Occipital lobe (tissue), 2 donors: ENCODE data around the gene ZNF430. TPM values are rescaled to one million over a fixed set of nuclear protein-coding genes. Genes with fewer than 3 reads are reported as not detected.
"Not testable (repeated sequence)": the region's sequence is repeated elsewhere in the genome, so short reads cannot be mapped to it uniquely, and the experiment has no call there.

Source experiments
- DNase-seq: peaks from one replicate; lab custom pipeline; 2025; lab: John Stamatoyannopoulos, UW
- total RNA-seq: library from RNA; depleted of rRNA; stranded (reverse); fragments of >200 nt; gene quantifications from one replicate; pipeline ENCODE4 v1.2.3, GENCODE V29; 2014

The ZNF430 gene
- total RNA-seq, result 33.8 TPM

- DNase-seq, result peak; percentile 92
Observed at GRCh38 chr19:21020298-21021227, at the start of gene ZNF430. ZNF430 (plus strand) TSS chr19:21020657; CDS start chr19:21020801, 144 bp downstream.

- not testable (repeated sequence) for DNase-seq
Observed at GRCh38 chr19:20992788-20993187, 27.7 kb upstream of the ZNF430 start.

DNA sequence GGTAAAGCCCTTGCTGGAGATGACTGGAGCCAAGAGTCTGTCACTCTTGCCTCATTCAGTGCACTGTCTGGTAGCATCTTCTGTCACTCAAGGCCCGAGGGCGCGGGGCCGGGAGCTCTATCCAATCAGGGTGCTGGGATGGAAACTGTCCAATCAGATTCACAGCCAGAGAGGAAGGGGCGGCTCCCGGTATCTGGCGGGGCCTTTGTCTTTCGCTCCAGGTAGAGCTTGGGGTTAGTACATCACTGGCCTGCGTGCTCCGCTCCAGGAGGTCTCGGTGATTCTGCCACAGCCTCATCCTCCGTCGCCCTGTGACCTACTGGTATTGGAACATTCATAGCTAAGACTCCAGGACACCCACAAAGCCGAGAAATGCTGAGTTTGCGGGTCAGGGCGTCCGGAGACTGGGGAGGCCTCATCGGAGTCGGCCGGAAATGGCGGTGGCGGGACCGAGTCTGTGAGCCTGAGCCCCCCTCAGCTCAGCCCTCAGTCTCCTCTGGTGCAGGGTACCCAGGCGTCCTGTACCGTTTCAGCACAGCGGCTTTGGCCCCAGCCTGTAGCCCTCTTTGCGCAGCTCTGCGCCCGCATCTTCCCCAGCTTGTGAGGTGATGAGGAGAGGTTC is 20.6 kb upstream of the ZNF430 start:
- DNase-seq, result peak; percentile 83

GRCh38 chr19:21021238-21021637 is 781 bp downstream of the ZNF430 start:
- not testable (repeated sequence) for DNase-seq

DNA sequence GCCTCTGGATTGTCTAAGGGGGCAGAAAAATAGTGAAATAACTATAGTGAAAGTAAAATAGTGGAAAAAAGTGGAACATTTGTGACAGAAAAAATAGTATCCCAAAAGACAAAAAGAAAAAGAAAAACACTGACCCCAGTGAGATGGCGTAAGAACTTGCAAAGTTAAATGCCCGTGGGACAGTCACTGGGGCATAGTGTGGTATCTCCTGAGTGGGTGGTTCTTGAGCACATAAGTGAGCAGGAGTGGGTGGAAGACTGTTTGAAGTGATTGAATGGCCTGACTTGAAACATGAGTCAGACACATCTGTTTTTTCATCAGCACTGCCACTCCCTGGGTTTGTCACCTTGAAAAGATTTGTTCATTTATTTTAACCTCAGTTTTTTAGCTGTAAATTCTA is 2.5 kb downstream of the ZNF430 start:
- DNase-seq, result no peak

DNA sequence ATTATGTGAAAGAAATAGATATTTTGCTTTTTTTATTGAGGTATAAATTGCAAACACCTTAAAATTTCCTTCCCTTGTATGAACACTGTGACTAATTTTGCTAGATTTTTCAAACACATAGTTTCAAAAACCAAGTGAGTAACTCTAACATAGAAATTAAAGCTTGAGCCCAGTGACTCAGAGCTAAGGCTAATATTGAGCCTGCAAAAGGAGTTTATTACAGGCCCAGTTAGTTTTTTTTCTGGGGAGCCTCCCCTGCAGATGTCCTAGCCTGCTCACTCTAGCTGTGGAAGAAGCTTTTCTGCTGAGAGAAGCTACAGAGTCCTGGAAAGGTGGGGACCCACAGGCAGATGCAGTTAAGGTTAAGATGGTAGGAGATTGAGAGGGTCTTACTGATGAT is 3.4 kb downstream of the ZNF430 start:
- no peak for DNase-seq

- DNase-seq, result no peak
Observed at GRCh38 chr19:21028969-21029268, 8.5 kb downstream of the ZNF430 start.

GRCh38 chr19:21045028-21045427 is 24.6 kb downstream of the ZNF430 start:
- DNase-seq, result no peak

DNA sequence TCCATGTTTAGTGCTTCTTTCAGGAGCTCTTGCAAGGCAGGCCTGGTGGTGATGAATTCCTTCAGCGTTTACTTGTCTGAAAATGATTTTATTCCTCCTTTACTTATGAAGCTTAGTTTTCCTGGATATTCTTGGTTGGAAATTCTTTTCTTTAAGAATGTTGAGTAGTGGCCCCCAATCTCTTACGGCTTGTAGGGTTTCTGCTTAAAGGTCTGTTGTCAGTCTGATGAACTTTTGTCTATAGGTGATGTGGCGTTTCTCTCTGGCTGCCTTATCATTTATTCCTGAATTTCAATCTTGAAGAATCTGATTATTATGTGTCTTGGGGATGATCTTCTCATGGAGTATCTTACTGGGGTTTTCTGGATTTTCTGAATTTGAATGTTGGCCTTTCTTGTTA is 26.0 kb downstream of the ZNF430 start:
- DNase-seq, result no peak

- no peak for DNase-seq
Observed at GRCh38 chr19:21047716-21048115, 27.3 kb downstream of the ZNF430 start.

DNA sequence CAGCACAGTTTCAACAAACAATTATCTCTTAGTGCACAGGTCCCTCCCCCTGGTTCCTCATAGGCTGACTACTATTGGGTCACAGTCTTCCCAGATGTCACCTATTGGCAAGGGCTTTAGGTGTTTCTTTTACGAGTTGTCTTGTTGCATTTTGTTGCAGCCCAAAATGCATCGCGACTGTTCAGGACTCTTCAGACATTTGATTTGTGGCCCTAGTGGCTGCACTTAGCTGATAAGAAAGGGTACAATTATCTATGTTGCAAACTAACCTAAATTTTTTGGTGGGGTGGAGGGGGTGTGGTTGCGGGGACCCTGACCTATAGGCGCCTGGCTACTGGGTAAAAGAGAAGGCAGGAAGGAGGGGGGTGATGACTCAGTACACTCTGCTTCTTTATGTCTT is 32.4 kb downstream of the ZNF430 start:
- no peak for DNase-seq

DNA sequence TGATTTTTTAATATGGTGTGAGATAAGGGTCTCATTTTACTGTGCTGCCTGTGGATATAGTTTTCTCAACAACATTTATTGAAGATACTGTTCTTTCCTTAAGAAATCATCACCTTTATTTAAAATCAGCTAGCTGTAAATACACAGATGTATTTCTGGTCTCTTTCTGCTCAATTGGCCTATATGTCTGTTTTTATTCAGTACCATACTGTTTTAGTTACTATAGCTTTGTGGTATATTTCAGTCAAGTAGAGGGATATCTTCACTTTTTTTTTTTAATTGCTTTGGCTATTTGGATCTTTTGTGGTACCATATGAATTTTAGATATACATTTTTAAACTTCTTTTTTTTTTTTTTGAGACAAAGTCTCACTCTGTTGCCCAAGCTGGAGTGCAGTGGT is 44.9 kb downstream of the ZNF430 start:
- no peak for DNase-seq

GRCh38 chr19:21082011-21082975 is 61.8 kb downstream of the ZNF430 start, which contains the start of gene ZNF714:
ZNF714 (plus strand) TSS chr19:21082203; CDS start chr19:21098269, 16,066 bp downstream.
- DNase-seq, result peak; percentile 82

- no peak for DNase-seq
Observed at GRCh38 chr19:21084343-21084742, 63.9 kb downstream of the ZNF430 start.

- no peak for DNase-seq
Observed at GRCh38 chr19:21087871-21088270, 67.4 kb downstream of the ZNF430 start.

- DNase-seq, result no peak
Observed at GRCh38 chr19:21092109-21092508, 71.7 kb downstream of the ZNF430 start.

DNA sequence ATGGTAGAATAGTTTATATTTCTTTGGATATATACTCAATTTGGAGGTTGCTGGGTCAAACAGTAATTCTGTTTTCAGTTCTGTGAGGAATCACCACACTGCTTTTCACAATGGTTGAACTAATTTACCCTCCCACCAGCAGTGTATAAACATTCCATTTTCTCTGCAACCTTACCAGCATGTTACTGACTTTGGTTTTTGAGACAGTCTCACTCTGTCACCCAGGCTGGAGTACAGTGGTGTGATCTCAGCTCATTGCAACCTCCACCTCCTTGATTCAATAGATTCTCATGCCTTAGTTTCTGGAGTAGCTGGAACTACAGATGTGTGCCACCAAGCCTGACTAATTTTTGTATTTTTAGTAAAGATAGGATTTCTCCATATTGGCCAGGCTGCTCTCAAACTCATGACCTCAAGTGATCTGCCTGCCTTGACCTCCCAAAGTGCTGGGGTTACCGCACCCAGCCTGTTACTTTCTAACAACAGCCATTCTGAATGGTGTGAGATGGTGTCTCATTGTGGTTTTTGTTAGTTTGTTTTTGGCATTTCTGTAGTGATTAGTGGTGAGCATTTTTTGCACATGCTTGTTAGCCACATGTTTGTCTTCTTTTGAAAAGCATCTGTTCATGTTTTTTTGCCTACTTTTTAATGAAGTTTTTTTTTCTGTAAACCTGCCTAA is 74.0 kb downstream of the ZNF430 start:
- no peak for DNase-seq

DNA sequence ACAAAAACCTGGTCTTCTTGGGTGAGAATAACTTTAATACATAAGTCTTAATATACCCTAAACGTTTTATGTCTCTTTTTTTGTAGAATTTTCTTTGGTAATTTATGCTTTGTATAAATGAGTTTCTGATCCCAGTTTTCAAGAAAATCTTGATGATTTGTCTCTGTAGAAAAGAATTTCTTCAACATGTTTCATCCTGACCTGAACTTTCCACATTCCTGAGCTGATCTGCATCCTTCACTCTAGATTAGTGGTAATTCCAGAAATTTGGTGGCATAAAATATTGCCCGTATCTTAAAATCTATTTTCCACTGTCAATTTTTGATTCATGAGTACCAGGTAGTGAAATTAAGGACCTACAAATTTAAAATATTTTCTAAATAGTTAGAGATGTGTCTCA is 77.8 kb downstream of the ZNF430 start:
- DNase-seq, result no peak

GRCh38 chr19:21101521-21102242 is 81.2 kb downstream of the ZNF430 start:
- no peak for DNase-seq

GRCh38 chr19:21109116-21109515 is 88.7 kb downstream of the ZNF430 start:
- no peak for DNase-seq
